Subcutaneous adipose tissue (tissue), 4 donors: Measurements from ENCODE around the gene SKOR1. TPM values are rescaled to one million over a fixed set of nuclear protein-coding genes. Genes with fewer than 3 reads are reported as not detected.

Experiments
- total RNA-seq, 4 donors: library from RNA; depleted of rRNA; stranded (reverse); fragments of >200 nt; gene quantifications; one replicate each; pipeline ENCODE4 v1.1.0, GENCODE V29; 2016
- TF ChIP-seq, protein P1 (sequence below): fragments of 450-650 bp; IDR thresholded peaks from one replicate; pipeline ENCODE4 v1.5.1; 2016; ENCODE audit warnings: low read depth, mild to moderate bottlenecking, control low read depth, antibody characterized with exemption, moderate library complexity

The SKOR1 gene
- total RNA-seq, 4 donors from 2014 or later: 0.17 to 2.8 (median 0.44) TPM; not detected in 1

DNA sequence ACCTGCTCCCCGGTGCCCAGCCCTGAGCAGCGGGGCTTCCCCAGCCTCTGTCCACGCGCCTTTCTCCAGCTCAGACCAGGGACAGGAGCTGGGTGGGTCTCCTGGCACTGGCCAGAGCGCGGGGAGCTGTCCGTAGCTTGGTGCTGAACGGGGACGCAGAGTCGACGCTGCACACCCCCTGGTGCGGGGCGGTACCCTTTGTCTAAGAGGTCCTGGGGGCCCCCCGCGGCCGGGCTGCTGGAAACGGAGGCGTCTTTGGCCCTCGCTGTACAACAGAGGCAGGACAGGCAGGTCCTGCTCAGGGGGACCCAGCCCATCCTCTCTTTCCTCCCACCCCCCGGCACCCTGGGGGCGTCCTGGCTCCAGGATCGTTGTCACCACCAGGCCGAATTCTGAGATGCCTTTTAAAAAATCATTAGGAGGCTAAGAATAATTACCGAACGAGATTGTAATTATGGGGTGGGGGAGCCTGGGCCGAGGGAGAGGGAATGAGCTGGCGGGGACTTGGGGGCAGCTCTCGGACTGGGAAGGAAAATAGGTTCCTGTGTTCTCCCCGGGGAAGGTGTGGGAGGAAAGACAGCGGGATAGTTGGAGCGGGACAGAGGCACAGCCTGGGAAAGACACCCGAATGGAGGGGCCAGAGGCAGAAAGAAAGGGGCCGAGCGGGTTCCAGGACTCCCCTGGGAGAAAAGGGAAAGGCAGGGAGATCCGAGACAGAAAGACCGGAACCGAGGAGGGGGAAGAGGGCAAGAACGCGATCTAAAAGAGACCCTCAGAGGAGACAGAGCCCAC is 4.1 kb upstream of the SKOR1 start:
- TF ChIP-seq, protein P1, sequence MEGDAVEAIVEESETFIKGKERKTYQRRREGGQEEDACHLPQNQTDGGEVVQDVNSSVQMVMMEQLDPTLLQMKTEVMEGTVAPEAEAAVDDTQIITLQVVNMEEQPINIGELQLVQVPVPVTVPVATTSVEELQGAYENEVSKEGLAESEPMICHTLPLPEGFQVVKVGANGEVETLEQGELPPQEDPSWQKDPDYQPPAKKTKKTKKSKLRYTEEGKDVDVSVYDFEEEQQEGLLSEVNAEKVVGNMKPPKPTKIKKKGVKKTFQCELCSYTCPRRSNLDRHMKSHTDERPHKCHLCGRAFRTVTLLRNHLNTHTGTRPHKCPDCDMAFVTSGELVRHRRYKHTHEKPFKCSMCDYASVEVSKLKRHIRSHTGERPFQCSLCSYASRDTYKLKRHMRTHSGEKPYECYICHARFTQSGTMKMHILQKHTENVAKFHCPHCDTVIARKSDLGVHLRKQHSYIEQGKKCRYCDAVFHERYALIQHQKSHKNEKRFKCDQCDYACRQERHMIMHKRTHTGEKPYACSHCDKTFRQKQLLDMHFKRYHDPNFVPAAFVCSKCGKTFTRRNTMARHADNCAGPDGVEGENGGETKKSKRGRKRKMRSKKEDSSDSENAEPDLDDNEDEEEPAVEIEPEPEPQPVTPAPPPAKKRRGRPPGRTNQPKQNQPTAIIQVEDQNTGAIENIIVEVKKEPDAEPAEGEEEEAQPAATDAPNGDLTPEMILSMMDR: no peak

DNA sequence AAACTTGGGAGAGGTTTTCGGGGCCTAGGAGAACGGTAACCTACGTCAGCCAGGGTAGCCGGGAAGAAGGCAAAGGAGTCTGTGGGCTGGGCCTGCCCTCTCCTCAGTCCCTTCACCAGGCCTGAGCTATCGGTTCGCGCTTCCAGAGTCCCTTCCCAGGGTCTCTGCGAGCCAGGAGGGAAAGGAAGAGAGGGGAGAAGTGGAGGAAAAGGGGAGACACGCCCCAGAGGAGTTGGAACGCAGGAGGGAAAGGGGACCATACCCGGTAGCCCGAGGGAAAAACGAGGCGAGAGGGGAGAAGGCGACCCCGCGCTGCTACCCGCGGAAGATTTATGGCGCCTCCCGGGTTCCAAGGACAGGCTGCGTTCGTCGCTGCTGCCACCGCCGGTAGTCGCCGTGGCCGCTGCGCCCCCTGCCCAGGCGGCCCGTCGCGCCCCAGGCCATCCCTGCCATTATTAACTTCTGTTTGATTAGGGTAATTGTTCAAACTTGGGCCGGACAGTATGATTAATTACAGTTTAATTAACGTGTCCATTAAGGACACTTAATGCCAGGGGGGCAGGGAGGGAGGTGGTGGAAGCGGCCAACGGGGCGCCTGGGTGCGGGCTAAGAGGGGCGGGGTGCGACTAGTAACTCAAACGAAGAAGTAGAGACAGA is 3.4 kb upstream of the SKOR1 start:
- TF ChIP-seq, protein P1: no peak

DNA sequence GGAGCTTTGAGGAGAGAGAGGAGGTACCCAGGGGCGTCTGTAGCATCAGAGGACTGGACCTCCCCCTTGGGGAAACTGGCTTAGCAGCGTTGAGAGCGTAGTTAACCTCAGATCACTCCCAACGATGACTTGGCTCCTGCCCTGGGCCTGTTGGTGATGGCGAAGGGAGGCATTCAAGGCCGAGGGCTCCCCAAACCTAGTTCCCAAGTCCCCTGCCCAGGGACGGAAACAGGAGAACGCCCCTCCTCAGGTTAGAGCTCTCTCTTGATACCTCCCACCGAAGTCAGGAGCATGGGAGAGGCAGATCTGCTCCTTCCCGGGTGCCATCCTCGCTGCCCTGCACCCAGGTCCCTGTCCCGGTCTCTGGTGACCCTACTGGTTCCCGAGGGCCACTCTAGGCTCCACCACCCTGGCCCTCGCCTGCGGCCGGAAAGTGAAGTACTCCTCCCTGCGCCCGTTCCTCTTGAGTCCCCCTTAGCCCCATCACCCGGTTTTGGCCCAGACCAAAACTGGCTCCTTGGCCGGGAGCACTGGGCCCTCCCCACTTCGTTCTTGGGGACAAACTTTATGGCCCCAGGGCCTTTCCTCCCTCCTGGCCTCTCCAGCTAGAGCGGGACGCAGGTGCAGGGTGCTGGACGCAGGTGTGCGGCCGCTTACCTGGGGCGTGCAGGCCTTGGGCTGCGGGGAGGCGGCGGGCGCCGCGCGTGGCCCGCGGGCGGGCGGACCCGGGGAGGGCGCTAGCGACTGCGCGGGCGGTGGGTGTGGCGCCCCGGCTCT is 2.6 kb upstream of the SKOR1 start:
- TF ChIP-seq, protein P1: no peak

DNA sequence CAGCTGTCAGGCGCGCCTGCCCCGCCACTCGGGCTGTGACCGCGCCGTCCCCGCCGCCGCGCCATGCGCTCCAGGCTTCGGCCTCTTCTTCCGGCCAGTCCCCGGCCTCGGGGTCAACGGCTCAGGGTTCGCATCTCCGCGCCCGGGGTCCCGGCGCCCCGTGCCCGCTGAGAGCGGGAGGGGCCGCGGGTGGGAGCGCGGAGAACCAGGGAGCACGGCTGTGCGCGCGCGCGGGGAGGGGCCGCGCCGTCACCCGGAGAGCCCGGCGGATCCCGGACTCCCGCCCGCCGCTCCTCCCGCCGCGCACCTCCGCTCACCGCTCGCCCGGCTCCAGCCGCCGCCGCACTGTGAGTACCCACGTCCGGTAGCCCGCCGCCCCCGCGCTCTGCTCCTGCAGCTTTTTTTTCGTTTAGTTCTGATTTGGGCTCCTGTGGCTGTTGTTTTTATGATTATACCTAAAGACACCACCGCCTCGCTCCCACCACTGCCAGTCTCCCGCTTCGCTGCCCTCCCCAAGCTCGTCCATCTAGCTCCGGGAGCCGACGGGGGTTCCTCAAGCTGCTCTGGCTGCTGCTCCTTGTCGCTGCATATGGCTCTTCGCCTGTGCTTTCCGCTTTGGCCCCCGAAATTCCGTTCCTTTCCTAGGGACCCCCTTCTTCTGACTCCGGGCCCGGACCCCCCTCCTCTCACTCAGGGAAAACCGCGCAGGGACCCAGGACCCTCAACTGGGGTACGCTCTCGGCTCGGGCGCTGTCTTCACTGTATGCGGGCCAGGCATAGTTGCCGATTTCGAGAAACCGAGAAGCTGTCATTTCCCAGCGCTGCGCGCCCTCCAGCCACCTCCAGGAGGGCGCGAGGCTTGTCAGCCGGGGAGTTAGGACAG is 1.8 kb upstream of the SKOR1 start:
- TF ChIP-seq, protein P1: no peak

DNA sequence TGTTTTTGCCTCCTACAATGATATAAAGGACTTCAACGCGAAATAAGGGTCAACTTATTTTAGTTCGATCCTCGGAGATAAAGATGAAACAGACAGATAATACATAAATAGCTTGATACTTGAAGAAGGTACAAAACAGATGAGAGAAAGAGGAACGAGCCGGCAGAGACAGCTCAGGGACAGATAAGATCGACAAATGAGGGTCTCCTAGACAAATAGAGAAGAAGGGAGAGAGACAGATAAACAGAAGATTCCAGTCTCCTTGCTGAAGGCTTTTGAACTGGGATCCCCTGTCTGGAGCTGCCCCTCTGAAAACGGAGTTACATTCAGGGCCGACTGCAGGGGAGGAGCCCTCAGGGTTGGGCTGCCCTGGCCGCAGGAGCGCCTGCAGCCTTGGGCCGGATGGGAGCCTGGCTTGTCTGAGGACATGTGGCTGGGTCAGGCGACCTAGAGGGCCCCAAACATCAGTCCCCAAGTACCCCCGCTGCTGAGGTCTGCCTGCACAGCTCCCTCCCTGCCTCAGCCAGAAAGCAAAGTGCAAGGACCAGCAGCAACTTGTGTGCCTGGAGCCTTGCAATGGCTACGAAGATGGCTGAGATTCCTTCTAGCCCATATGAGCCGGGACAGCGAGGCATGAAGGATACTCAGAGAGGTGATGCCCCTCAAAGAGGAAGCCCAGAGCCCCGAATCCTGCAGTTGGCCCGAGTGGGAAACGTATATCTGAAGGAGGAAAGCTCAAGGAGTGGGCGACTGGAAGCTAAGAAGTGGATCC is 926 bp upstream of the SKOR1 start:
- TF ChIP-seq, protein P1: no peak

DNA sequence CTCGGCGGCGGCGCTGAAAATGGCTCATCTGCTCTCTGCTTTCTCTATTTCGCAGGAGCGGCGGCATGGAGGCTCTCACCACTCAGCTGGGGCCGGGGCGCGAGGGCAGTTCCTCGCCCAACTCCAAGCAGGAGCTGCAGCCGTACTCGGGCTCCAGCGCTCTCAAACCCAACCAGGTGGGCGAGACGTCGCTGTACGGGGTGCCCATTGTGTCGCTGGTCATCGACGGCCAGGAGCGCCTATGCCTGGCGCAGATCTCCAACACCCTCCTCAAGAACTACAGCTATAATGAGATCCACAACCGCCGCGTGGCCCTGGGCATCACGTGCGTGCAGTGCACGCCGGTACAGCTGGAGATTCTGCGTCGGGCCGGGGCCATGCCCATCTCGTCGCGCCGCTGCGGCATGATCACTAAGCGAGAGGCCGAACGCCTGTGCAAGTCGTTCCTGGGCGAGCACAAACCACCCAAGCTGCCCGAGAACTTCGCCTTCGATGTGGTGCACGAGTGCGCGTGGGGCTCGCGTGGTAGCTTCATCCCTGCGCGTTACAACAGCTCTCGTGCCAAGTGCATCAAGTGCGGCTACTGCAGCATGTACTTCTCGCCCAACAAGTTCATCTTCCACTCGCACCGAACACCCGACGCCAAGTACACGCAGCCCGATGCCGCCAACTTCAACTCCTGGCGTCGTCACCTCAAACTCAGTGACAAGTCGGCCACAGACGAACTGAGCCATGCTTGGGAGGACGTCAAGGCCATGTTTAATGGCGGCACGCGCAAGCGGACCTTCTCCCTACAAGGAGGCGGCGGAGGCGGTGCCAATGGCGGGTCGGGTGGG is 790 bp downstream of the SKOR1 start:
- TF ChIP-seq, protein P1: no peak
